HK-2 (cell line): ENCODE measurements around the gene NR3C2.
"Not testable (repeated sequence)": the region's sequence is repeated elsewhere in the genome, so short reads cannot be mapped to it uniquely, and the experiment has no call there.

Source experiments
- DNase-seq: peaks from one replicate; pipeline ENCODE4 v3.0.0-alpha.2; 2018; ENCODE audit not compliant: unreplicated experiment

Gene NR3C2

GRCh38 chr4:148112231-148112982, 329.8 kb downstream of the NR3C2 start:
- no peak for DNase-seq

- DNase-seq: no peak
Measured at GRCh38 chr4:148110169-148110568, 332.0 kb downstream of the NR3C2 start.

- no peak for DNase-seq
Measured at GRCh38 chr4:148109216-148109615, 333.0 kb downstream of the NR3C2 start.

GRCh38 chr4:148108766-148109165, 333.4 kb downstream of the NR3C2 start:
- DNase-seq: no peak

- no peak for DNase-seq
Measured at GRCh38 chr4:148103597-148104355, 338.4 kb downstream of the NR3C2 start.

- no peak for DNase-seq
Measured at GRCh38 chr4:148101790-148102189, 340.4 kb downstream of the NR3C2 start.

- DNase-seq: no peak
Measured at GRCh38 chr4:148101235-148101634, 341.0 kb downstream of the NR3C2 start.

GRCh38 chr4:148097801-148098200, 344.4 kb downstream of the NR3C2 start:
- no peak for DNase-seq

- DNase-seq: no peak
Measured at GRCh38 chr4:148095346-148095923, 346.8 kb downstream of the NR3C2 start.

GRCh38 chr4:148094149-148094548, 348.1 kb downstream of the NR3C2 start:
- DNase-seq: no peak

- DNase-seq: no peak
Measured at GRCh38 chr4:148093065-148093464, 349.1 kb downstream of the NR3C2 start.

GRCh38 chr4:148092316-148093014, 349.7 kb downstream of the NR3C2 start:
- no peak for DNase-seq

GRCh38 chr4:148091896-148092295, 350.3 kb downstream of the NR3C2 start:
- no peak for DNase-seq

- no peak for DNase-seq
Measured at GRCh38 chr4:148090503-148091476, 351.4 kb downstream of the NR3C2 start.

- no peak for DNase-seq
Measured at GRCh38 chr4:148090029-148090428, 352.2 kb downstream of the NR3C2 start.

GRCh38 chr4:148089624-148090023, 352.6 kb downstream of the NR3C2 start:
- no peak for DNase-seq

GRCh38 chr4:148083073-148083472, 359.1 kb downstream of the NR3C2 start:
- not testable (repeated sequence) for DNase-seq

- no peak for DNase-seq
Measured at GRCh38 chr4:148081745-148082144, 360.5 kb downstream of the NR3C2 start.

GRCh38 chr4:148081267-148081666, 360.9 kb downstream of the NR3C2 start:
- no peak for DNase-seq

GRCh38 chr4:148079961-148080360, 362.3 kb downstream of the NR3C2 start:
- DNase-seq: no peak

GRCh38 chr4:148078061-148078460, 364.2 kb downstream of the NR3C2 start:
- no peak for DNase-seq
